ENCODE measurements around the gene MCTP1. TPM values are rescaled to one million over a fixed set of nuclear protein-coding genes. Genes with fewer than 3 reads are reported as not detected.
"Not testable (repeated sequence)": the region's sequence is repeated elsewhere in the genome, so short reads cannot be mapped to it uniquely, and the experiment has no call there.

The MCTP1 gene
- total RNA-seq, 2 experiments from 2014 or later, result 0.13 TPM; not detected in 1

DNA sequence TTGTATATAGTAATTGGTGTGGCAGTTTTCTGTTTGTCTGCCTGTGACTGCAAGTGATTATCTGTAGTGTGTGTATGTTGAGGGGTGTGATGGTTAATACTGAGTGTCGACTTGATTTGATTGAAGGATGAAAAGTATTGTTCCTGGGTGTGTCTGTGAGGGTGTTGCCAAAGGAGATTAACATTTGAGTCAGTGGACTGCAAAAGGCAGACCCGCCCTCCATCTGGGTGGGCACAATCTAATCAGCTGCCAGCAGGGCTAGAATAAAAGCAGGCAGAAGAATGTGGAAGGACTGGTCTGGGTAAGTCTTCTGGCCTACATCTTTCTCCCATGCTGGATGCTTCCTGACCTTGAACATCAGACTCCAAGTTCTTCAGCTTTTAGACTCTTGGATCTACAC lies 290.4 kb downstream of the MCTP1 start:
- CTCF ChIA-PET, POLR2A ChIA-PET: not testable (repeated sequence)

DNA sequence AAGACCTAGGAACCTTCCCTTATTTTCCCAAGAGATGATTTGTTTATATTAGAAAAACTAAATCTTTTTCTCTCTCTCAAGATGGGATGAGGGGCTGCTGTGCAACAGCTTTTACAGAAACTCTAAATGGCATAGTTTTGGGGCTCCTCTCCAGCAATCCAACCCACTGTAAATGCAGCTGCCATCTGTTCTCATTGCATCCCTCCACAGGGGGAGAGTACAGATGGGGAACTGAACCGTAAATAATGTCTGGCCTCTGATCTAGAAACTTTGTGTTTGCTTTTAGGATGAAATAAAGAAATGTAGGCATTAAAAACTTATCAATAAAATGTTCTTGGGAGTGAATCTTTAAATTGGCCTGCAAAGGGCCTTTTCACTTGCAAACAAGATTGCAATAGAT lies 291.4 kb downstream of the MCTP1 start:
- ChIA-PET CTCF (no interaction called here), POLR2A (no interaction called here)

DNA sequence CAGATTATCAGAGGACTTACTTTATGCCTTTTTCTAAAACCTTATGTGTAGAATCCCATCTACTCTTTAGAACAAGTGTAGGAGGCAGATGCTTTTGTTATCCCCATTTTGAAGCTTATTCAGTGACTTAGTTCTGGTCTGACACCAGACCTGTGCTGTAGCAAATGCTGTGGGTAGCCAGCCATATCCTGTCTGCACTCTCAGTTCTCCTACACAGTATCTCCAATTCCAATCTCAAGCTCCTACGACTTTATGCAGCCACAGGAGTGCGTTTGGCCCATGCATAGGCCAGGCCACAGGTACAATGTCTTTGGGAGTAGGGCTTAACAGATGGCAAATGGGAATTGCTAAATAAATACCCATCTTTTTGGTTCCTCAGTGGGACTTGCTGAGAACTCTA lies 292.6 kb downstream of the MCTP1 start:
- POLR2A ChIA-PET, result no interaction called here

DNA sequence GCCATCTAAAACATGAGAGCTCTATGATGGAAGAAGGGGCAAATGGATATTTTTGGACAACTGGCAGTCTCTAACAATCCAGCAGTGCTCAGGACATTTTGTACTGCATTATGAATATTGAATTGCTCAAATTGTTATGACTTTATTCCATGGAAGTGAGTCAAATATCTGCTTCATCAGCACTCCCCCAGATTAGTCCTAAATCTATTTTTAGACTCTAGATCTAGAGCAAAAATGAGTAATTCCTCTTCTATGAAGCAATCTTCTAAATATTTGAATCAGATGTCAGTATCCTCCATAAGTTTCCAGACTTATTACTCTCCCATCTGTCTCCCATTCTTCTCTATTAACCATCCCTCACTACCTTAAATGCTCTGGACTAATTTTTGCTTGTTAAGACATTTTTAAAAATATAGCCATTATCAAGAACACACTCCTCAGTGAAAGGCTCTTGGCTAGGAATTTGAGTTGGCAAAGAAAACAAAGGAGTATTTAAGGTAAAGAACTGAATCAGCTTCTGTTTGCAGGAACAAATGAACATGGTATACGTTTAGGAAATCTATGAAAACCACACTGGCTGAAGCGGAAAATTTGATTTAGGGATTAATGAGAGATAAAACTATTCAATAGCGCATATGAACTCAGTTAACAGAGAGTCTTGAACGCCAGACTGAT lies 300.9 kb downstream of the MCTP1 start:
- CTCF ChIA-PET, result no interaction called here

More for the DNA sequence above, 292.6 kb downstream of the MCTP1 start:
- CTCF ChIA-PET, result no interaction called here

DNA sequence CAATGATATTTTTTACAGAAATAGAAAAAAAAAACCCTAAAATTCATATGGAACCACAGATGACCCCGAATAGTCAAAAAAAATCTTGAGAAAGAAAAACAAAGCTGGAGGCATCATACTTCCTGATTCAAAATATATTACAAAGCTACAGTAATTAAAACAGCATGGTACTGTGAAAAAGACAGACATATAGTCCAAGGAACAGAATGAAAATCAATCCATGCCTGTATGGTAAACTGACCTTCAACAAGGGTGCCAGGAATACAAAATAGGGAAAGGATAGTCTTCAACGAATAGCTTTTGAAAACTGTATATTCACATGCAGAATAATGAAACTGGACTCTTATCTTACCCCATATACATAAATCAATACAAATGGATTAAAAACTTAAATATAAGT lies 307.5 kb downstream of the MCTP1 start:
- POLR2A ChIA-PET, result no interaction called here
- CTCF ChIA-PET, result no interaction called here

More for the DNA sequence above, 300.9 kb downstream of the MCTP1 start:
- POLR2A ChIA-PET, result no interaction called here

DNA sequence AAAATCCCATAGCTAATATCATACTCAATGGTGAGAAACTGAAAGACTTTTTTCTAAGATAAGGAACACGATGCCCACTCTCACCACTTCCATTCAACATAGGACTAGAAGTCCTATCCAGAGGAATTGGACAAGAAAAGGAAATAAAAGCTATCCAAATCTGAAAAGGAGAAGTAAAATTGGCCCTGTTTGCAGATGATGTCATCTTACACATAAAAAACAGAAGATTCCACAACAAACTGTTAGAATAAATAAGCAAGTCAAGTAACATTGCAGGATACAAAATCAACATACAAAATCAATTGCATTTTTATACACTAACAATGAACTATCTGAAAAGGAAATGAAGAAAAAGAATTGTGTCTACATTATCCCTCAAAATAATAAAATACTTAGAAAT lies 308.0 kb downstream of the MCTP1 start:
- CTCF ChIA-PET, result no interaction called here
- POLR2A ChIA-PET, result no interaction called here

DNA sequence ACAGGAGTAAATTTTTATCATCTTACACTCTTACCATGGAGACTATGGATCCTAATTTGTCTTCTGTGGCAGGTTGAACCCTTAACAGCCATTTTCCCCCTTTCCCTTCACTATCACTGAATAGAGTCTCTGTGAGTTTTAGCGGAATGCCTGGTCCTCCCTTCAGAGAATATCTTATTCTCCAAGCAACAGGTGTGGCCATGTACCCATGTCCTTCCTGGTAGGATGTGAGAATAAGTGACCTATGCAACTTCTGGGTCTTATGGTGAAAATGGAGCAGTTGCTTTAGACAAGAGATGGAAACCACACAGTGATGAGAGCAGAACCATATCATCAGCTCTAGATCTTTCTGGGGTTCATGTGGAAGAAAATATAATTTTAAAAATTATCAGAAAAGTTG lies 312.6 kb downstream of the MCTP1 start:
- POLR2A ChIA-PET, result no interaction called here
- CTCF ChIA-PET, result no interaction called here

DNA sequence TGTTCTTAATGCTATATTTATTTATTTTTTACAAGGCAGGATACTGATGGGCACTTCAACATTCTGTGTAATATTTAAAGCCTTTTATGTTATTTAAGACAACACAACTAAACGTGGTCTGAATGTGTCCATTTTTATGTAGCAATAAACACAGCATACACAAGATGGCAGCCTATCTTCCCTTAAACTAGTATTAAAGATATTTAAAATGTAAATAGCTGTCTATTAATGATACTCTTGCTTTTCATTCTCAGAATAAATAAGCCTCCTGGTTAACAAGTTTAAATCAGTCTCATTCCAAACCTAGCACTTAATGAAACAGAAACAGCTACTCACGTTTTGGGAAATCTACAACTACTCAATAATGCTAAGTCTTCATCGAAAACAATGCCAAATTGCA lies 315.7 kb downstream of the MCTP1 start:
- POLR2A ChIA-PET, result no interaction called here
- CTCF ChIA-PET, result no interaction called here

DNA sequence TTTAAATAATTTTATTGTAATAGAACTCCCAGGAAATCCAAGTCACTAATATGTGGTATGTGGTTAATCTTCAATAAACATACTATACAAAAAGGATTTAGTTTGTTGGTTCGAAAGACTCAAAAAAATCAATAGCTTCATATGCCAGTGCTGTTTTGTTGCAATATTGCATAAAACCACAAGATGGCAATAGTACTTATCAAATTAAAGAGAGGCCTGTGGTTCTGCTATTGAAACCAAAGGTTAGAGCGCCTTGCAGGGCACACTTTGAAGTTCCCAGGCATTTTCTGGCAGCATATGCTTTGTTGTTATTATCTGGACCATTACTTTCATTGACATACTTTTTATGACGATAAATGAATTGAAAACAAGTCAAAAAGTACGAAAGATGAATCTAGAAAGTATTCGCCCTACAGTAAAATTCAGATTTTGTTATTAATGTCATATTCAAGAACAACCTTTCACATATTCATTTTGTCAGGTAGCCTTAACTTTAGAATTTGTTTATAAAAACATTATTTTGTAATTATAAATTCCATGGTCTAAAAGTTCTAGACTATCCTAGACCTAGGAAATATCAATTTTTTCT lies 316.3 kb downstream of the MCTP1 start:
- POLR2A ChIA-PET, result no interaction called here
- CTCF ChIA-PET, result no interaction called here

DNA sequence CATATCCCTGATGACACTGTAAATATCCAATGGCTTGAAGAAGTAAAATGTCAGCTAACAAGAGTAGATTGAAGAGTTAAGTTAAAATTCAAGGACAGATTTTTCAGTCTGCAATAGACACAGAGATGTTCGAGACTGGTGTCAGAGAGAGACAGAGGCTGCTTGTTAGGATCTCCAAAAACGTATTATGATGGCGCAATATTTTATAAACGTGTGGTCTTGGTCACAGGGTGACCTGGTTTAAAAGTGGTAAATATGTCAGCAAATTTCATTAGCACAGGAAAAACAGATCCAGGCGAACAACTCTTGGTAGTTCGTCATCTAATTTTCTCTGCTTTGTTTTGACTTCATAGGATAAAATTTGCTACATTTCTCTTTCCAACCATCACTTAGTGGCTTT lies 317.4 kb downstream of the MCTP1 start:
- CTCF ChIA-PET, result no interaction called here
- POLR2A ChIA-PET, result no interaction called here

DNA sequence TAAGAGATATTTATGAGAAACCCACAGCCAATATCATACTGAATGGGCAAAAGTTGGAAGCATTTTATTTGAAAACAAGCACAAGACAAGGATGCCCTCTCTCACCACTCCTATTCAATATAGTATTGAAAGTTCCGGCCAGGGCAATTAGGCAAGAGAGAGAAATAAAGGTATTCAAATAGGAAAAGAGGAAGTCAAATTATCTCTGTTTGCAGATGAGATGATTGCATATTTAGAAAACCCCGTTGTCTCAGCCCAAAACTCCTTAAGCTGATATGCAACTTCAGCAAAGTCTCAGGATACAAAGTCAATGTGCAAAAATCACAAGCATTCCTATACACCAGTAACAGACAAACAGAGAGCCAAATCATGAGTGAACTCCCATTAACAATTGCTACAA lies 325.6 kb downstream of the MCTP1 start:
- CTCF ChIA-PET, POLR2A ChIA-PET: not testable (repeated sequence)

DNA sequence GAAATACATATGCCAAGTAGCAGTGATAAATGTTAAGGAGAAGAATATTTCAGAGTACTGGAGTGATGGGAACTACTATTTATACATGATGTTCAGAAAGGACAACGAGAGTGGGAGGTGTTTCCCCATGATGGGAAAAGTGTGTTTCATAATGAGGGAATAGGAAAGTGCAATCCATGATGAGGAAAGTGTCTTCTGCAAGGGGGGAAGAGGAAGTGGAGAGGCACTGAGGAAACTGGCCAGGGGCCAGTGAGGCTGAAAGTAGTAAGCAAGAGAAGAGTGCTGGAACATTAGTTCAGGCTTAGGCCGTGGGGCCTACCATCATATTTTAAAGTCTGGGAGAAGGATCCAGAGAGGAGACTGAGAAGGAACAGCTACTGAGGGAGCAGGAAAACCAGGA lies 339.2 kb downstream of the MCTP1 start:
- POLR2A ChIA-PET, result no interaction called here
- CTCF ChIA-PET, result interaction anchor here (0.5 kb wide), 1 partner anchor 26 kb away, joined by 3 read pairs; no protein-coding TSS in a partner anchor

DNA sequence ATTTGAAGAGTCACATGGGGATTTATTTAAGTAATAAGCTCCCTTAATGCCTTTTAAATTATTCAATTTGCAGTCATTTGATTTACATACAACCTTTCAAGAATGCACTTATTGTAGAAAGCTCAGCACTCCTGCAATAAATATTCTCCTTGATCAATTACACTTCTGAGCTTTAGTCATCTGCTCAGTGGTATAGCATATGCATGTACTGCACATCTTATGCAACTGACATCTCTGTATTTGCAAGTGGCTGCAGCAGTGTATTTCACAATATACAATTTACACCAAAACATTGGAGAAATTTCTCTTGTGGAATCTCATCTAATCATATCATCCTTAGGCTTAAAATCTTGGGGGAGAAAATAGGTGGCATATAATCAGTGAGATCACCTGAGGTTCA lies 340.7 kb downstream of the MCTP1 start:
- CTCF ChIA-PET, result no interaction called here
- POLR2A ChIA-PET, result no interaction called here

DNA sequence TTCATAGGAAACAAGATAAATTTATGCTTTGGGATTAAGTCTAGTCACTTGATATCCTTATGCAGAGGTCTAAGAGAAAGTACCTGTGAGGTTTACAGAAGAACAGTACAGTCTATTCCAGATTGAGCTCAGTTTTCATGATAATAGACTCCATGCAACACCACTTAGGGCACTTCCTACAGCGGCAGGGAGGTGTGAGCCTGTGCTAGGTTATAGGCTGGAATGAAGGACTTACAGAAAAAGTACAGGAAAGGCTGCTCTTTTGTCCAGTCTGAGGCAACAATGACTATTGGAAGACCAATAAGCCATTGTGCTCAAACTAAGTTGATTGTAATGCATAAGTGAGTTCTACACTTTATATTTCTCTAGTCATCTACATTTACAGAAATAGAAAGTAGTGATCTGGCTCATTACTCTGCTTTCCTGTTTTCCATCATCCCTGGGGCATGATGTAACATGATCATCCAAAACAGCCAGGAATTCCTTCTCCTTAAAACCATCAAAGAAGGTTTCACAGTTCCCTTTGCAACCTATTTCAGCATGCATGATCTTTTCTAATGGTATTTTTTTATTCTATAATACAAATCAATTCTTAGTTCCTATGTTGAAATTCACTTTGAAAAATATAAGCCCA lies 343.7 kb downstream of the MCTP1 start:
- ChIA-PET POLR2A (no interaction called here), CTCF (no interaction called here)

DNA sequence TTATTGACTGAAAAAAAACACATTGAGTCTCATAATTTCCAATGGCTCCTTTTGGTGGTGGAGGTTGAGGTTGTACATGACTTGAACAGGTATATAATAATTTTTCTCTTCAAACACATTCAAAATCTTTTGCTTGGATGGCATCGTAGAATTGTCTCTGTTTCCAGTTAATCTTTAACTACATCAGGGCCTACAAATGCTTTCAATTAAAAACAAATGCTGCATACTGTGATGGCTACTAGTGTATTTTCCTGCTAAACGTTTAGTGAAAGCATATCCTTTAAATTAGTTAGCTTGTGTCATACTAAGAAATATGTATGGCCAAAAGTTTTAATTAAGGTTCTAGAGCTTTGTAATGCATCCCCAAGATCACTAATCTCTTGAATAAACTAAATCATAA lies 352.6 kb downstream of the MCTP1 start:
- ChIA-PET CTCF (no interaction called here), POLR2A (no interaction called here)

DNA sequence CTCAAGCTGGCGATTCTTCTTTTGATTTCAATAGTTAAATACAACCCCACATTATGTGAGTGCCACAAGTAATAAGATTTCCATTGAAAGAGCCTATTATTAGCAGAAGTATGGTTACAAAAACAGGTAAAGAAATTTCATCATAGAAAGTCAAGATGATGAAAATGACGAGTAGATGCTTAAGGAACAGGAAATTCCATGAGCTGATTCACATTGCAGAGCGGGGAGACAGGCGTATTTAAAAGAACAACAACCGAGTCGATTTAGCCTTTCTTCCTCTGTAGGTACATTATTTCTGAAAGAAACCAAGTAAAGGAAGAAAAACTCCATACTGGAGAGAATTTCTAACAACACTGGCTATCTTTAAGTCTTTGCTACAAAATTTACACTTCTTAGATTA lies 356.0 kb downstream of the MCTP1 start:
- POLR2A ChIA-PET, result no interaction called here
- CTCF ChIA-PET, result no interaction called here

DNA sequence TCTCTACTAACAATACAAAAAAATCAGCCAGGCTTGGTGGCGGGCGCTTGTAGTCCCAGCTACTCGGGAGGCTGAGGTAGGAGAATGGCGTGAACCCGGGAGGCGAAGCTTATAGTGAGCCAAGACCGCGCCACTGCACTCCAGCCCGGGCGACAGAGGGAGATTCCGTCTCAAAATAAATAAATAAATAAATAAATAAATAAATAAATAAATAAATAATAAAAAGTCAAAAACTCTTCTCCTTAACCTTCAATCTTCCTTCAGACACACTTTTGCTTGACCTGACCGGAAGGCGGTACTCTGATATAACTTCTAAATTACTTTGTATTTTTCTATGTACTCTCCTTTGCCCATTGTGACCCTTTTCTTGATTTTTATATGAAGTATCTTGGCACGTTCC lies 364.3 kb downstream of the MCTP1 start:
- ChIA-PET POLR2A (no interaction called here), CTCF (no interaction called here)

DNA sequence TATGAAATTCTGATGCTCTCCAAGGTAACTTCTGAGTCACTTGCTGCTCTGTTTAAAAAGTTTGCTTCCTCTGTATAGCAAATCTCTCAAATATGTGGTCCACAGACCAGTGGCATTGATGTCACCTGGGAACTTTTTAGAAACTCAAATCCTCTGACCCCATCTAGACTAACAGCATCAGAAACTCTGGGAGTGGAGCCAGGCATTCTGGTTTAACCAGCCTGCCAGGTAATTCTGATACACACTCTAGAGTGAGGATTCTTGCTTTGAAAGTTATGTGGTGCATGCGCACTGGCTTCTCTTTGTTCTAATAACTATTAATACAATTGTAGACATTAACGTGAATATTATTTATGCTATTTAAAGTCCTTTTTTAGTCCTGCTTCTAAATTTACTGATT lies 368.3 kb downstream of the MCTP1 start:
- POLR2A ChIA-PET, result no interaction called here
- CTCF ChIA-PET, result no interaction called here

DNA sequence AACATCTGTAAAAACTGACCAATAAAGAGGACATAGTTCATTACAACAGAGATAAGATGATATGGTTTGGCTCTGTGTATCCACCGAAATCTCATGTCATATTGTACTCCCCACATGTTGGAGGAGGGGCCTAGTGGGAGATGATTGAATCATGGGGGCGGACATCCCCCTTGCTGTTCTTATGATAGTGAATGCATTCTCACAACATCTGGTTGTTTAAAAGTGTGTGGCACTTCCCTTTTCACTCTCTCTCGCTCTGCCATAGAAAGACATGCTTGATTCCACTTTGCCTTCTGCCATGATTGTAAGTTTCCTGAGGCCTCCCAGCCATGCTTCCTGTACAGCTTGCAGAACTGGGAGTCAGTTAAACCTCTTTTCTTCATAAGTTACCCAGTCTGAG lies 373.6 kb downstream of the MCTP1 start:
- ChIA-PET CTCF (no interaction called here), POLR2A (no interaction called here)

DNA sequence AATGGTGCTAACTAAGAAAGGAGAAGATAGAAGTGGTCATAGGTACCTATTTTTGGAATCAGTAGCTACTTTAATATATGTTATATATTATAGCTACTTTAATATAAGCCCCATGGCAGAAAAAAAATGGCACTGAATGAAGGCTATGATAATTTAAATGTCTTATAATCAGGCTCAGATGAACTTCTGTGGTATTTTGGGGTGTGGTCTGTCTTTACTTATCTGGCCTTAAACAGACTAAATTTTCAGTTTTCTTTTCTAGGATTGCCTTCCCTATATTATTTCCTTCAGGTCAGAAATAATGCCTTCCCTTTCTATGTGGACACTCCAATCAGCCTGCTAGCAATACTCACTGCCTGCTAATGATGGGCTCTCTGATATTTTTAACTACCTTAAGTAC lies 374.2 kb downstream of the MCTP1 start:
- ChIA-PET CTCF (no interaction called here), POLR2A (no interaction called here)

DNA sequence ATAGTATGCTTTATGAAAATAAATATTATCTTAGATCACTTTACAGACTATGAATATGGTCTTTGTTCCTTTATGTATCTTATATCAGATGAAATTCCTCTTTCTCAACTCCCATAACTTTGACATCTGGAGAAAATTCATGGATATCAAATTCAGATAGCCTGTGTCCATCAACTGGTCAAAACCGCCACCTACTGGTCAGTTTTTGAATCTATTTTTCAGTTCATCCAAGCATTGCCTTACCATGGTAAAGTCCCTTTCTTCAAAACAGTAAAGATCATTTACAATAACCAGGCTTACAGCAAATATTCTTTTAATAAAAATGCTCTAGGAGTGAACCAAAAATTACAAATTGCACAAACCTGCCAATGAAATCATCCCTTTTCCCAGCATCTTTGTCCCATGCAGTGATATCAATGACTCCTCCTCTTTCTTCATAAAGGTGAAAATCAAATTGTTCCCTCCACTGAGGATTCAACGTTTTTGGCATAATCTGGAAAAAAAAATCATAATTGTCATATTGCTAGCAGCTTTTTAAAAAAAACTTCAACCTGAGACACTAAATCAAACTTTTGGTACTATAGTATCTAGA lies 375.9 kb downstream of the MCTP1 start:
- ChIA-PET CTCF (no interaction called here), POLR2A (no interaction called here)

DNA sequence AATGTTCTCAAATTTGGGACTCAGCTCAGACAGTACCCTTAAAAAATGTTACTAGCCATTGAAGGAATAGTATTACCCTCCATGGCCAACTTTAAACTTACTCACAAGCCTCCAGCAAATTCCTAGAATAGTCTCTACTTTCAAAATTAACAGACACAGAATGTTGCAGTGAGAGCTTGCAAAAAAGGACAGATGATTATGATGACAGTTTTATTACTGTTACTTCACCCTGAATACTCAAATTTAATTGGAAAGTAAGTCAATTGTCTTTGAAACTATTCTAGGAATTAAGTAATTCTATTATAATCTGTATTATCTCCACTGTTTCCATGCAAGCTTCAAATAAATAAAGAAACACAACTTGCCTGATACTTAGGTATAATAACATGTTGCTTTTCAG lies 378.1 kb downstream of the MCTP1 start:
- POLR2A ChIA-PET, result no interaction called here
- CTCF ChIA-PET, result no interaction called here

All from activated CD8-positive, alpha-beta memory T cell treated with anti-CD3 and anti-CD28 coated beads for 36 hours (primary cell).